HepG2 (cell line): ENCODE data around the gene S100Z. TPM values are rescaled to one million over a fixed set of nuclear protein-coding genes. Genes with fewer than 3 reads are reported as not detected.

ENCODE experiments used
- ATAC-seq: fragments of 200-7000 bp; cut with Tn5 transposase; 3 replicates; pipeline ENCODE4 v1.9.1; 2020; ENCODE audit warnings: mild to moderate bottlenecking, moderate library complexity
- BruUV-seq: library from RNA; stranded (reverse); fragments of 400-500 nt; replicated peaks from 2 replicates; lab custom pipeline; 2021; lab: Mats Ljungman, UMichigan
- CTCF ChIA-PET: fragments of 300-600 bp; formaldehyde crosslinking; extraction: SDS; loops from one replicate; lab custom pipeline; 2021; ENCODE audit warnings: low total read pairs, inconsistent platforms, low intra/inter-chr PET ratio; lab: Yijun Ruan, JAX
- POLR2A ChIA-PET: fragments of 350-600 bp; sonication (Branson Sonifier 250); formaldehyde crosslinking; loops from one replicate; lab custom pipeline; 2020; ENCODE audit warnings: antibody characterized with exemption, inconsistent platforms; lab: Yijun Ruan, JAX
- DNase-seq: peaks from one replicate; pipeline ENCODE4 v3.0.0-alpha.2; 2015; ENCODE audit warnings: low spot score
- FAIRE-seq: peaks from 3 replicates; lab custom pipeline; 2011; peaks lifted over from hg19 to GRCh38; lab: Jason Lieb, UNC
- H2AFZ ChIP-seq: one replicate; pipeline ENCODE4 v1.6.1; 2011; ENCODE audit warnings: low read length, inconsistent platforms
- H3K27ac ChIP-seq: fragments of 300-600 bp; 3 replicates; pipeline ENCODE4 v1.8.0; 2011; ENCODE audit warnings: mixed run types, mild to moderate bottlenecking, mixed read lengths, low read length, inconsistent platforms; ENCODE audit not compliant: insufficient read depth; ENCODE audit errors: extremely low read length
- H3K27me3 ChIP-seq, 2 experiments: fragments of 200-600 bp in 1 of 2; 2 replicates in 1 of 2; 3 replicates in 1 of 2; pipeline versions ENCODE4 v1.6.0 to v1.8.0; 2011; ENCODE audit warnings: low read length in 2 of 2, mild to moderate bottlenecking in 2 of 2, moderate library complexity in 2 of 2, inconsistent platforms in 1 of 2; ENCODE audit not compliant: insufficient read depth in 2 of 2, control insufficient read depth in 1 of 2
- H3K36me3 ChIP-seq, 2 experiments: fragments of 200-600 bp in 1 of 2; replicated peaks in 1 of 2; 2 replicates in 1 of 2; 3 replicates in 1 of 2; pipeline versions ENCODE4 v1.5.1 to v1.8.0; 2011; ENCODE audit warnings: low read length in 2 of 2, inconsistent platforms in 1 of 2; ENCODE audit not compliant: insufficient read depth in 2 of 2, control insufficient read depth in 1 of 2
- H3K4me1 ChIP-seq: 2 replicates; pipeline ENCODE4 v1.5.1; 2012; ENCODE audit warnings: low read length, inconsistent platforms; ENCODE audit not compliant: insufficient read depth
- H3K4me2 ChIP-seq: 2 replicates; pipeline ENCODE4 v1.6.0; 2011; ENCODE audit warnings: low read depth, low read length, inconsistent platforms
- H3K4me3 ChIP-seq, 3 experiments: fragments of 200-600 bp in 1 of 3; sonication (generic), shearing (Covaris generic) in 1 of 3; replicated peaks in 1 of 3; 2 replicates each; pipeline ENCODE4 v1.5.1; 2011 to 2016; ENCODE audit warnings: low read length in 3 of 3, inconsistent platforms in 2 of 3, low read depth in 2 of 3, mild to moderate bottlenecking in 2 of 3, control low read depth in 1 of 3, mixed read lengths in 1 of 3; ENCODE audit not compliant: insufficient read depth in 1 of 3
- H3K79me2 ChIP-seq: one replicate; pipeline ENCODE4 v1.6.1; 2011; ENCODE audit warnings: low read length, inconsistent platforms; ENCODE audit not compliant: insufficient read depth
- H3K9ac ChIP-seq: 2 replicates; pipeline ENCODE4 v1.6.0; 2011; ENCODE audit warnings: mild to moderate bottlenecking, low read depth, low read length, inconsistent platforms; ENCODE audit not compliant: insufficient read depth
- H3K9me3 ChIP-seq: 2 replicates; pipeline ENCODE4 v1.5.1; 2012; ENCODE audit warnings: mild to moderate bottlenecking, low read length
- H4K20me1 ChIP-seq: 2 replicates; pipeline ENCODE4 v1.6.0; 2011; ENCODE audit warnings: inconsistent platforms, mild to moderate bottlenecking, low read length, moderate library complexity; ENCODE audit not compliant: insufficient read depth
- BCLAF1 ChIP-seq: fragments of 450-650 bp; IDR thresholded peaks from 2 replicates; pipeline ENCODE4 v1.6.1; 2017; ENCODE audit warnings: mild to moderate bottlenecking
- FOXP4 ChIP-seq: sonication (generic); formaldehyde crosslinking; IDR thresholded peaks from 2 replicates; pipeline ENCODE4 v1.4.0; 2020; ENCODE audit warnings: missing genetic modification reagents
- HMG20B ChIP-seq: conservative IDR thresholded peaks from 2 replicates; pipeline ENCODE4 v1.6.1; 2016; ENCODE audit warnings: missing genetic modification reagents, missing compliant biosample characterization
- POGK ChIP-seq: sonication (generic); formaldehyde crosslinking; conservative IDR thresholded peaks from 2 replicates; pipeline ENCODE4 v1.8.0; 2022; ENCODE audit warnings: mild to moderate bottlenecking, moderate library complexity, missing genetic modification reagents
- RBAK ChIP-seq: sonication (generic); formaldehyde crosslinking; IDR thresholded peaks from 2 replicates; pipeline ENCODE4 v1.5.1; 2020; ENCODE audit warnings: mild to moderate bottlenecking, missing genetic modification reagents
- ZGPAT ChIP-seq: IDR thresholded peaks from 2 replicates; pipeline ENCODE4 v1.6.1; 2016; ENCODE audit warnings: mild to moderate bottlenecking
- ZNF382 ChIP-seq: sonication (generic); formaldehyde crosslinking; IDR thresholded peaks from 2 replicates; pipeline ENCODE4 v1.5.0; 2020; ENCODE audit warnings: missing genetic modification reagents, mild to moderate bottlenecking, borderline replicate concordance
- WGBS: methylation state at CpG from one replicate; pipeline ENCODE4 v1.1.6; 2017; ENCODE audit warnings: low lambda C conversion rate; 5-methylcytosine and 5-hydroxymethylcytosine counted together
- in situ Hi-C: cut with HindIII; loops from 2 replicates; pipeline ENCODE4 v1.10.0; 2017; ENCODE audit warnings: low pct_unique_long_range_greater_than_20kb; ENCODE audit not compliant: extremely low pct_ligation_motif_present
- intact Hi-C: fragments of 100-400 bp; cut with micrococcal nuclease; formaldehyde crosslinking; loops from one replicate; pipeline ENCODE4 v1.10.0; 2022; ENCODE audit not compliant: unreplicated experiment
- polyA plus RNA-seq, 8 experiments: library from polyadenylated mRNA; depleted of rRNA in 3 of 8; stranded (reverse) in 7 of 8; unstranded in 1 of 8; fragments of >200 nt; fragmentation: Illumina TruSeq in 4 of 8; extraction: Trizol in 4 of 8; gene quantifications; 2 replicates each; pipeline versions ENCODE4 v1.2.1 to v1.2.3, GENCODE V29; 2011 to 2016; ENCODE audit warnings: low read depth in 4 of 8, missing spikeins in 1 of 8, mixed read lengths in 1 of 8; ENCODE audit not compliant: insufficient read depth in 1 of 8
- total RNA-seq, 5 experiments: library from RNA; depleted of rRNA; stranded (reverse); fragments of >200 nt; fragmentation: Illumina TruSeq; extraction: Trizol; gene quantifications; 2 replicates each; pipeline ENCODE4 v1.2.3, GENCODE V29; 2016; ENCODE audit warnings: low read depth in 1 of 5

The S100Z gene
- total and polyA plus RNA-seq, 2 of the 13 experiments (the other 11 are each of a cell fraction or from before 2014, with no cell fraction given) = 0.22 TPM; not detected in 1

GRCh38 chr5:76838481-76839261, 11.1 kb upstream of the S100Z start:
- 20% methylated on average over 7 of the region's 7 CpGs for WGBS

GRCh38 chr5:76841361-76841760, 8.5 kb upstream of the S100Z start:
- in situ Hi-C loops (no loop called here), intact Hi-C loops (no loop called here)
- no TSS peak for BruUV-seq
- 33% methylated on average over 3 of the region's 3 CpGs for WGBS
- no peak for ATAC-seq
- Histone ChIP-seq H3K4me2 (no peak overlapping the region), H2AFZ (no peak overlapping the region), H3K4me3 (no peak overlapping the region), H3K79me2 (no peaks in the 10 kb centered on the region), H3K4me1 (no peaks in the 10 kb centered on the region), H3K36me3 (no peaks in the 10 kb centered on the region), H3K9ac (no peak overlapping the region), H3K27ac (no peak overlapping the region), H3K9me3 (no peaks in the 10 kb centered on the region), H4K20me1 (no peaks in the 10 kb centered on the region), H3K27me3 (no peaks in the 10 kb centered on the region; a peak in 1 of 5 replicates)
- POLR2A ChIA-PET = no interaction called here
- CTCF ChIA-PET = no interaction called here
- no peak for FAIRE-seq
- no peak for DNase-seq
- TF ChIP-seq BCLAF1 (no peak), FOXP4 (no peak), ZGPAT (CRISPR knock-in tag) (no peak), ZNF382 (CRISPR knock-in tag) (no peak), POGK (no peak), RBAK (CRISPR knock-in tag) (no peak)

More at GRCh38 chr5:76838481-76839261, 11.1 kb upstream of the S100Z start:
- H3K79me2 ChIP-seq = no peaks in the 10 kb centered on the region
- TF ChIP-seq HMG20B (CRISPR knock-in tag) = no peak
- H2AFZ ChIP-seq = no peak overlapping the region
- H3K27me3 ChIP-seq = no peaks in the 10 kb centered on the region
- CTCF ChIA-PET = no interaction called here
- H3K4me1 ChIP-seq = no peaks in the 10 kb centered on the region
- ATAC-seq (no peak), FAIRE-seq (no peak), DNase-seq (peak; percentile 15)
- H3K4me2 ChIP-seq = no peak overlapping the region
- H4K20me1 ChIP-seq = no peaks in the 10 kb centered on the region
- no peak overlapping the region for H3K27ac ChIP-seq
- BruUV-seq = no TSS peak
- 0 out of 5 replicates have a peak, but pooled peaks cover 0 to 1% of the 10 kb centered on the region in 2 experiments for H3K36me3 ChIP-seq
- H3K9ac ChIP-seq = no peak overlapping the region
- H3K9me3 ChIP-seq = no peaks in the 10 kb centered on the region
- POLR2A ChIA-PET = interaction anchor here (1.0 kb wide), 1 partner anchor 191 kb away, joined by 3 read pairs; the partner anchor contains the start of gene AGGF1
- no peak overlapping the region for H3K4me3 ChIP-seq
- intact Hi-C loops (no loop called here), in situ Hi-C loops (no loop called here)
